Natural killer cell (primary cell): ENCODE data around the gene GRID1. TPM values are rescaled to one million over a fixed set of nuclear protein-coding genes. Genes with fewer than 3 reads are reported as not detected.

Experiments
- ATAC-seq, 3 donors: fragments of 150-1000 bp in 2 of 3; fragments of 200-7000 bp in 1 of 3; cut with Tn5 transposase; 1 replicate in 1 of 3; 2 replicates in 2 of 3; pipeline ENCODE4 v1.10.0; 2021; ENCODE audit warnings: mild to moderate bottlenecking in 2 of 3, moderate library complexity in 2 of 3
- DNase-seq, 2 donors: peaks; one replicate each; pipeline versions ENCODE4 v3.0.0 to v3.0.0-alpha.2; 2013 to 2021; ENCODE audit warnings: mixed read lengths in 1 of 2
- H3K27ac ChIP-seq: one replicate; pipeline ENCODE4 v1.5.1; 2013; ENCODE audit warnings: mild to moderate bottlenecking, low read length
- H3K27me3 ChIP-seq: one replicate; pipeline ENCODE4 v1.6.1; 2013; ENCODE audit warnings: low read length; ENCODE audit not compliant: control insufficient read depth, insufficient read depth
- H3K36me3 ChIP-seq: one replicate; pipeline ENCODE4 v1.6.1; 2013; ENCODE audit warnings: low read length; ENCODE audit not compliant: control insufficient read depth, insufficient read depth
- H3K4me1 ChIP-seq: one replicate; pipeline ENCODE4 v1.6.1; 2013; ENCODE audit warnings: low read length; ENCODE audit not compliant: control insufficient read depth, insufficient read depth
- H3K4me3 ChIP-seq: one replicate; pipeline ENCODE4 v1.5.1; 2013; ENCODE audit warnings: low read length
- H3K9me3 ChIP-seq: one replicate; pipeline ENCODE4 v1.6.1; 2013; ENCODE audit warnings: low read length; ENCODE audit not compliant: control insufficient read depth, insufficient read depth
- H3K27ac Mint-ChIP-seq, 2 donors: one replicate each; pipeline ENCODE4 v1.8.0; 2022; ENCODE audit warnings: mild to moderate bottlenecking in 2 of 2, mixed read lengths in 2 of 2, moderate library complexity in 1 of 2
- H3K27me3 Mint-ChIP-seq, 2 donors: one replicate each; pipeline ENCODE4 v1.8.0; 2022; ENCODE audit warnings: low read depth in 2 of 2, mixed read lengths in 2 of 2
- H3K36me3 Mint-ChIP-seq: one replicate; pipeline ENCODE4 v1.8.0; 2022; ENCODE audit warnings: mixed read lengths
- H3K4me1 Mint-ChIP-seq, 2 donors: one replicate each; pipeline ENCODE4 v1.8.0; 2022; ENCODE audit warnings: mixed read lengths in 2 of 2
- H3K4me3 Mint-ChIP-seq: one replicate; pipeline ENCODE4 v1.8.0; 2022; ENCODE audit warnings: mild to moderate bottlenecking, moderate library complexity, mixed read lengths
- H3K9me3 Mint-ChIP-seq, 2 donors: one replicate each; pipeline ENCODE4 v1.8.0; 2022; ENCODE audit warnings: mixed read lengths in 2 of 2
- WGBS: methylation state at CpG from one replicate; pipeline ENCODE4 v1.1.7; 2013; ENCODE audit warnings: missing lambda C conversion rate; ENCODE audit not compliant: insufficient coverage; 5-methylcytosine and 5-hydroxymethylcytosine counted together
- intact Hi-C: fragments of 100-400 bp; cut with micrococcal nuclease; formaldehyde crosslinking; loops from one replicate; pipeline ENCODE4 v1.14.2; 2022
- total RNA-seq, 4 donors: library from RNA; stranded (reverse); fragments of 120-200 nt in 1 of 4; gene quantifications; one replicate each; pipeline versions ENCODE4 v1.2.3 to v1.2.4, GENCODE V29; 2013 to 2022
- TF ChIP-seq, protein P1 (sequence below): fragments of 200-600 bp; IDR thresholded peaks from one replicate; pipeline ENCODE4 v1.8.0; 2022; ENCODE audit warnings: antibody characterized with exemption

Gene GRID1
- total RNA-seq, 3 donors from 2014 or later (not counting 1 experiment from before 2014, with no cell fraction given): not detected

DNA sequence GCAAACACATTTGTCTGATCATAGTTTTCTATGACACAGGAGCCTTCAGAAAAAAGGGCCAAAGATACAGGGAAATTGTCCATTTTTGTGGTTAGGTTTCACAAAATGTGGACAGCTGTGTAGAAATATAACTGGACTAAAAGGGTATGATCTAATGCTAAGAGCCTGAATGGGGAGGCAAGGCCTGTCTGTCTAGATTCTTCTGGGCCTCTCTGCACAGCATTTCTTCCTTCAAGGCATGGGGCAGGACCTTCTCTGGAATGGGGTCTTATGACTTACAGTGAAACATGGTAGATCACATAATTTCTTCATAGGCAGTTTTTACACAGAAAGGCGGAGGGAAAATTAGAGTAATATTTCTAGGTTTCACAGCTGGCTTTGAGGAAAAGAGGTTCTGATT, 795.7 kb downstream of the GRID1 start:
- 100% methylated on average over 1 of the region's 1 CpG for WGBS
- Histone ChIP-seq H3K27me3 (no peaks in the 10 kb centered on the region), H3K36me3 (no peaks in the 10 kb centered on the region), H3K4me1 (no peaks in the 10 kb centered on the region), H3K9me3 (no peaks in the 10 kb centered on the region), H3K27ac (no peak overlapping the region), H3K4me3 (no peak overlapping the region)
- H3K9me3 Mint-ChIP-seq: peaks cover 4 to 5% of the 10 kb centered on the region in 2 donors
- intact Hi-C loops: no loop called here
- ATAC-seq: no peak
- no peak for DNase-seq
- H3K27ac Mint-ChIP-seq: no peak overlapping the region
- no peaks in the 10 kb centered on the region for H3K36me3 Mint-ChIP-seq
- no peak overlapping the region for H3K4me3 Mint-ChIP-seq
- H3K4me1 Mint-ChIP-seq: no peaks in the 10 kb centered on the region
- TF ChIP-seq, protein P1, sequence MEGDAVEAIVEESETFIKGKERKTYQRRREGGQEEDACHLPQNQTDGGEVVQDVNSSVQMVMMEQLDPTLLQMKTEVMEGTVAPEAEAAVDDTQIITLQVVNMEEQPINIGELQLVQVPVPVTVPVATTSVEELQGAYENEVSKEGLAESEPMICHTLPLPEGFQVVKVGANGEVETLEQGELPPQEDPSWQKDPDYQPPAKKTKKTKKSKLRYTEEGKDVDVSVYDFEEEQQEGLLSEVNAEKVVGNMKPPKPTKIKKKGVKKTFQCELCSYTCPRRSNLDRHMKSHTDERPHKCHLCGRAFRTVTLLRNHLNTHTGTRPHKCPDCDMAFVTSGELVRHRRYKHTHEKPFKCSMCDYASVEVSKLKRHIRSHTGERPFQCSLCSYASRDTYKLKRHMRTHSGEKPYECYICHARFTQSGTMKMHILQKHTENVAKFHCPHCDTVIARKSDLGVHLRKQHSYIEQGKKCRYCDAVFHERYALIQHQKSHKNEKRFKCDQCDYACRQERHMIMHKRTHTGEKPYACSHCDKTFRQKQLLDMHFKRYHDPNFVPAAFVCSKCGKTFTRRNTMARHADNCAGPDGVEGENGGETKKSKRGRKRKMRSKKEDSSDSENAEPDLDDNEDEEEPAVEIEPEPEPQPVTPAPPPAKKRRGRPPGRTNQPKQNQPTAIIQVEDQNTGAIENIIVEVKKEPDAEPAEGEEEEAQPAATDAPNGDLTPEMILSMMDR: no peak
- no peaks in the 10 kb centered on the region for H3K27me3 Mint-ChIP-seq

- DNase-seq: no peak
- Mint-ChIP-seq H3K9me3 (peaks cover 2 to 3% of the 10 kb centered on the region in 2 donors), H3K27ac (no peak overlapping the region), H3K4me3 (no peak overlapping the region), H3K27me3 (no peaks in the 10 kb centered on the region), H3K4me1 (no peaks in the 10 kb centered on the region), H3K36me3 (no peaks in the 10 kb centered on the region)
- H3K9me3 ChIP-seq: no peaks in the 10 kb centered on the region
- WGBS: 67% methylated on average over 1 of the region's 1 CpG
- TF ChIP-seq, protein P1: no peak
- no peak overlapping the region for H3K27ac ChIP-seq
- no peak for ATAC-seq
- H3K4me1 ChIP-seq: no peaks in the 10 kb centered on the region
- intact Hi-C loops: no loop called here
- H3K27me3 ChIP-seq: no peaks in the 10 kb centered on the region
- H3K4me3 ChIP-seq: no peak overlapping the region
- H3K36me3 ChIP-seq: no peaks in the 10 kb centered on the region
Measured at GRCh38 chr10:85565381-85565780, 801.2 kb downstream of the GRID1 start.

DNA sequence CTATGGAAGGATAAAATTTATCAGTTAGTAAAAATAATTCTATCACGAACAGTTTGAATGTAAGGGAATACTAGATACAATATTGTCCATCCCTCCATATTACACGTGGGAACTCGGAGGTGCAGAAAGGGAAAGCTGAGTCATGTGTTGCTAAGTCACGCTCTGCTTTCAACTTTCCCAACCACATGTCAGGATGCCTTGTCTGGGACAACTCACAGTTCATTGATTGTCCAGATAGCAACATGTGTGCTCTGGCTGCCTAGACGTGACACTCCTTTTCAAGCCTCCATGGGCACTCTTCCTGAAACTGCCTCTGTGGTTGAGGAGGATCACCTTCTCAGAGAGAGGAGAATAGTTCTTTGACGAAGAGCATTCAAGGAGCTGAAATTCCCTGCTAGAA, 808.1 kb downstream of the GRID1 start:
- no peak overlapping the region for H3K27ac ChIP-seq
- no peak for DNase-seq
- H3K9me3 ChIP-seq: no peaks in the 10 kb centered on the region

DNA sequence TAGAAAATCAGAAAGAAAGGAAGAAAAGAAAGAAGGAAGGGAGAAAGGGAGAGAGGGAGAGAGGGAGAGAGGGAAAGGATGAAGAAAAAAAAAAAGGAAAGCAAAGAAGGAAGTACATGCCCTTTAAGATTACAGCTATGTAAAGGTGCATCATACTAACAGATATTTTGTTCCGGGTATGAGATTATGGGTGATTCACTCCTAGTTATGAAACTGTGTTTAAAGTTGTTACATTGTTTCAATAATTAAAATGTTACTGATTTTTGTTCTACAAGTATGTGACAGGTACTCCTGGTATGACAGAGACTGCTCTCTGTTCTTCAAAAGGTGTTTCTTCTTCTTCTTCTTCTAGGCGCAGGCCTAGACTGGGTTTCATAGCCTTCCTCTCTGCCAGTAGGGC, 808.9 kb downstream of the GRID1 start:
- H3K4me1 Mint-ChIP-seq: no peaks in the 10 kb centered on the region
- intact Hi-C loops: no loop called here

More for the DNA sequence above, 808.1 kb downstream of the GRID1 start:
- no peak for ATAC-seq
- no peaks in the 10 kb centered on the region for H3K27me3 ChIP-seq
- WGBS: 74% methylated on average over 5 of the region's 6 CpGs
- peaks cover 0 to 2% of the 10 kb centered on the region in 2 donors for H3K9me3 Mint-ChIP-seq
- H3K4me1 ChIP-seq: no peaks in the 10 kb centered on the region
- H3K27me3 Mint-ChIP-seq: no peaks in the 10 kb centered on the region
- H3K4me3 Mint-ChIP-seq: no peak overlapping the region
- no peaks in the 10 kb centered on the region for H3K36me3 ChIP-seq
- H3K36me3 Mint-ChIP-seq: no peaks in the 10 kb centered on the region
- H3K4me1 Mint-ChIP-seq: no peaks in the 10 kb centered on the region
- H3K27ac Mint-ChIP-seq: no peak overlapping the region
- TF ChIP-seq, protein P1: no peak
- H3K4me3 ChIP-seq: no peak overlapping the region
- intact Hi-C loops: no loop called here

More for the DNA sequence above, 808.9 kb downstream of the GRID1 start:
- no peak overlapping the region for H3K4me3 ChIP-seq
- no peaks in the 10 kb centered on the region for H3K36me3 ChIP-seq
- no peaks in the 10 kb centered on the region for H3K4me1 ChIP-seq
- WGBS: 61% methylated on average over 2 of the region's 2 CpGs
- H3K36me3 Mint-ChIP-seq: no peaks in the 10 kb centered on the region
- no peaks in the 10 kb centered on the region for H3K27me3 Mint-ChIP-seq
- no peaks in the 10 kb centered on the region for H3K9me3 ChIP-seq
- DNase-seq: no peak
- no peaks in the 10 kb centered on the region for H3K27me3 ChIP-seq
- peaks cover 0 to 2% of the 10 kb centered on the region in 2 donors for H3K9me3 Mint-ChIP-seq
- H3K27ac Mint-ChIP-seq: no peak overlapping the region
- TF ChIP-seq, protein P1: no peak
- no peak overlapping the region for H3K4me3 Mint-ChIP-seq
- no peak overlapping the region for H3K27ac ChIP-seq
- ATAC-seq: no peak
